ENCODE results near the gene LRRC31. TPM values are rescaled to one million over a fixed set of nuclear protein-coding genes. Genes with fewer than 3 reads are reported as not detected.

LRRC31 gene
- total and polyA plus RNA-seq, 4 donors = 0.53 to 5.3 (median 1.7) TPM

DNA sequence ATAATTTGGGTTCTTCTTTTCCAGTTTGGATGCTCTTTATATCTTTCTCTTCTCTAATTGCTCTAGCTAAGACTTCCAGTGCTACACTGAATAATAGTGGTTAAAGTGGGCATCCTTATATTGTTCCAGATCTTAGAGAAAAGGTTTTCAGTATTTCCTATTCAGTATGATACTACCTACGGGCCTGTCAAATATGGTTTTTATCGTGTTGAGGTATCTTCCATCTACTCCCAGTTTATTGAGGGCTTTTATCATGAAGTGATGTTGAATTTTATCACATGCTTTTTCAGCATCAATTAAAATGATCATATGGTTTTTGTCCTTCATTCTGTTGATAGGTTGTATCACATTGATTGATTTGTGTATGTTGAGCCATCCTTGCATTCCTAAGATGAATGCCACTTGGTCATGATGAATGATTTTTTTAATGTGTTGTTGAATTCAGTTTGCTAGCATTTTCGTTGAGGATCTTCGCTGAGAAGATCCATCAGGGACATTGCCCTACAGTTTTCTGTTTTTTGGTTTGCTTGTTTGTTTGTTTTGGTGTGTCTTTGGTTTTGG lies 54.1 kb downstream of the LRRC31 start:
- WGBS = 91% methylated on average over 4 of the region's 4 CpGs
- no peak for DNase-seq (ENCODE audit: low spot score)
- Histone ChIP-seq H3K4me1 (ENCODE audit: control insufficient read depth in 4 of 4, insufficient read depth in 4 of 4, low read length in 3 of 4) (peaks cover 4 to 23% (median 17%) of the 10 kb centered on the region in 4 donors), H3K27ac (ENCODE audit: low read depth in 1 of 2, low read length in 2 of 2) (no peak overlapping the region), H3K4me3 (ENCODE audit: low read depth in 1 of 3, low read length in 3 of 3) (no peak overlapping the region), H3K36me3 (ENCODE audit: control insufficient read depth in 4 of 4, insufficient read depth in 3 of 4, low read depth in 1 of 4, low read length in 3 of 4) (no peaks in the 10 kb centered on the region), H3K27me3 (ENCODE audit: control insufficient read depth in 4 of 4, insufficient read depth in 4 of 4, low read length in 3 of 4) (no peaks in the 10 kb centered on the region), H3K9me3 (ENCODE audit: control insufficient read depth in 4 of 4, low read length in 3 of 4) (peaks cover 0 to 9% (median 0%) of the 10 kb centered on the region in 4 donors), H3K9ac (ENCODE audit: low read depth in 1 of 2, low read length in 2 of 2) (no peak overlapping the region)
- TF ChIP-seq NR2F2 (IDR thresholded peaks at IDR 0.05) (no peak), YY1 (IDR thresholded peaks at IDR 0.05) (no peak), JUND (IDR thresholded peaks at IDR 0.05) (no peak), GABPA (IDR thresholded peaks at IDR 0.05 in 1 of 2, conservative IDR thresholded peaks at IDR 0.05 in 1 of 2) (no peak), EGR1 (IDR thresholded peaks at IDR 0.05; ENCODE audit: low read depth in 2 of 2) (no peak), HNF4A (conservative IDR thresholded peaks at IDR 0.05) (no peak), RXRA (IDR thresholded peaks at IDR 0.05) (no peak), FOXA1 (IDR thresholded peaks at IDR 0.05) (no peak), SP1 (IDR thresholded peaks at IDR 0.05) (no peak), RAD21 (IDR thresholded peaks at IDR 0.05) (no peak), FOXA2 (IDR thresholded peaks at IDR 0.05) (no peak), HNF4G (IDR thresholded peaks at IDR 0.05) (no peak), TAF1 (conservative IDR thresholded peaks at IDR 0.05) (no peak)
- TF ChIP-seq, protein P1, sequence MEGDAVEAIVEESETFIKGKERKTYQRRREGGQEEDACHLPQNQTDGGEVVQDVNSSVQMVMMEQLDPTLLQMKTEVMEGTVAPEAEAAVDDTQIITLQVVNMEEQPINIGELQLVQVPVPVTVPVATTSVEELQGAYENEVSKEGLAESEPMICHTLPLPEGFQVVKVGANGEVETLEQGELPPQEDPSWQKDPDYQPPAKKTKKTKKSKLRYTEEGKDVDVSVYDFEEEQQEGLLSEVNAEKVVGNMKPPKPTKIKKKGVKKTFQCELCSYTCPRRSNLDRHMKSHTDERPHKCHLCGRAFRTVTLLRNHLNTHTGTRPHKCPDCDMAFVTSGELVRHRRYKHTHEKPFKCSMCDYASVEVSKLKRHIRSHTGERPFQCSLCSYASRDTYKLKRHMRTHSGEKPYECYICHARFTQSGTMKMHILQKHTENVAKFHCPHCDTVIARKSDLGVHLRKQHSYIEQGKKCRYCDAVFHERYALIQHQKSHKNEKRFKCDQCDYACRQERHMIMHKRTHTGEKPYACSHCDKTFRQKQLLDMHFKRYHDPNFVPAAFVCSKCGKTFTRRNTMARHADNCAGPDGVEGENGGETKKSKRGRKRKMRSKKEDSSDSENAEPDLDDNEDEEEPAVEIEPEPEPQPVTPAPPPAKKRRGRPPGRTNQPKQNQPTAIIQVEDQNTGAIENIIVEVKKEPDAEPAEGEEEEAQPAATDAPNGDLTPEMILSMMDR (IDR thresholded peaks at IDR 0.05; ENCODE audit: low read depth, low read length, missing input control) = no peak
- TF ChIP-seq, protein P2, sequence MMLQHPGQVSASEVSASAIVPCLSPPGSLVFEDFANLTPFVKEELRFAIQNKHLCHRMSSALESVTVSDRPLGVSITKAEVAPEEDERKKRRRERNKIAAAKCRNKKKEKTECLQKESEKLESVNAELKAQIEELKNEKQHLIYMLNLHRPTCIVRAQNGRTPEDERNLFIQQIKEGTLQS (IDR thresholded peaks at IDR 0.05) = no peak
- TF ChIP-seq, protein P3, sequence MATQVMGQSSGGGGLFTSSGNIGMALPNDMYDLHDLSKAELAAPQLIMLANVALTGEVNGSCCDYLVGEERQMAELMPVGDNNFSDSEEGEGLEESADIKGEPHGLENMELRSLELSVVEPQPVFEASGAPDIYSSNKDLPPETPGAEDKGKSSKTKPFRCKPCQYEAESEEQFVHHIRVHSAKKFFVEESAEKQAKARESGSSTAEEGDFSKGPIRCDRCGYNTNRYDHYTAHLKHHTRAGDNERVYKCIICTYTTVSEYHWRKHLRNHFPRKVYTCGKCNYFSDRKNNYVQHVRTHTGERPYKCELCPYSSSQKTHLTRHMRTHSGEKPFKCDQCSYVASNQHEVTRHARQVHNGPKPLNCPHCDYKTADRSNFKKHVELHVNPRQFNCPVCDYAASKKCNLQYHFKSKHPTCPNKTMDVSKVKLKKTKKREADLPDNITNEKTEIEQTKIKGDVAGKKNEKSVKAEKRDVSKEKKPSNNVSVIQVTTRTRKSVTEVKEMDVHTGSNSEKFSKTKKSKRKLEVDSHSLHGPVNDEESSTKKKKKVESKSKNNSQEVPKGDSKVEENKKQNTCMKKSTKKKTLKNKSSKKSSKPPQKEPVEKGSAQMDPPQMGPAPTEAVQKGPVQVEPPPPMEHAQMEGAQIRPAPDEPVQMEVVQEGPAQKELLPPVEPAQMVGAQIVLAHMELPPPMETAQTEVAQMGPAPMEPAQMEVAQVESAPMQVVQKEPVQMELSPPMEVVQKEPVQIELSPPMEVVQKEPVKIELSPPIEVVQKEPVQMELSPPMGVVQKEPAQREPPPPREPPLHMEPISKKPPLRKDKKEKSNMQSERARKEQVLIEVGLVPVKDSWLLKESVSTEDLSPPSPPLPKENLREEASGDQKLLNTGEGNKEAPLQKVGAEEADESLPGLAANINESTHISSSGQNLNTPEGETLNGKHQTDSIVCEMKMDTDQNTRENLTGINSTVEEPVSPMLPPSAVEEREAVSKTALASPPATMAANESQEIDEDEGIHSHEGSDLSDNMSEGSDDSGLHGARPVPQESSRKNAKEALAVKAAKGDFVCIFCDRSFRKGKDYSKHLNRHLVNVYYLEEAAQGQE (IDR thresholded peaks at IDR 0.05) = no peak
- TF ChIP-seq, protein P4, sequence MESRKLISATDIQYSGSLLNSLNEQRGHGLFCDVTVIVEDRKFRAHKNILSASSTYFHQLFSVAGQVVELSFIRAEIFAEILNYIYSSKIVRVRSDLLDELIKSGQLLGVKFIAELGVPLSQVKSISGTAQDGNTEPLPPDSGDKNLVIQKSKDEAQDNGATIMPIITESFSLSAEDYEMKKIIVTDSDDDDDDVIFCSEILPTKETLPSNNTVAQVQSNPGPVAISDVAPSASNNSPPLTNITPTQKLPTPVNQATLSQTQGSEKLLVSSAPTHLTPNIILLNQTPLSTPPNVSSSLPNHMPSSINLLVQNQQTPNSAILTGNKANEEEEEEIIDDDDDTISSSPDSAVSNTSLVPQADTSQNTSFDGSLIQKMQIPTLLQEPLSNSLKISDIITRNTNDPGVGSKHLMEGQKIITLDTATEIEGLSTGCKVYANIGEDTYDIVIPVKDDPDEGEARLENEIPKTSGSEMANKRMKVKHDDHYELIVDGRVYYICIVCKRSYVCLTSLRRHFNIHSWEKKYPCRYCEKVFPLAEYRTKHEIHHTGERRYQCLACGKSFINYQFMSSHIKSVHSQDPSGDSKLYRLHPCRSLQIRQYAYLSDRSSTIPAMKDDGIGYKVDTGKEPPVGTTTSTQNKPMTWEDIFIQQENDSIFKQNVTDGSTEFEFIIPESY (IDR thresholded peaks at IDR 0.05) = no peak
- TF ChIP-seq, protein P5, sequence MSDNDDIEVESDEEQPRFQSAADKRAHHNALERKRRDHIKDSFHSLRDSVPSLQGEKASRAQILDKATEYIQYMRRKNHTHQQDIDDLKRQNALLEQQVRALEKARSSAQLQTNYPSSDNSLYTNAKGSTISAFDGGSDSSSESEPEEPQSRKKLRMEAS (IDR thresholded peaks at IDR 0.05) = no peak
